ENCODE measurements around the gene OR9G4.

The OR9G4 gene

DNA sequence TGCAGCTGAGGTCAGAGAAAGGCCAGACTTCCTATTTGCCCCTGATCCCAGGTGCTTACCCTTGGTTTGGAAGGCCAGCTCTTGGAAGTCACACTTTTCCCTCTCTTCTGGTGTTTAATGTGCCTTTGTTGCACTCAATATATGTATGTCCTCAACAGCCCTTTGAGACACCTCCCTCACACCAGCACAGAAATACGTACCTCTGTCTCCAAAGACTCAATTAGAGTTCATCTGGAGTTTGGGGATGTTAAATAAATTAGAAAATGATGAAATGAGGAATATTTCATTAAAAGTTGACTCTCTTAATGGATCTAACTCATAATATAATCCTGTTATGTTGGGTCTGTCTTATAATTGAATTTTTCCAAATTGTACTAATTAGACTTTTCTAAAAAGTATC lies at the start of gene OR9G4:
TSS of gene OR9G4 (minus strand) at position 101 of the 400 bp plus-strand sequence. CDS start 4,931 bp downstream, outside the sequence.
- H3K9me3 ChIP-seq (ENCODE audit: control insufficient read depth in 2 of 2, low read length in 2 of 2) = no peaks in the 10 kb centered on the region

DNA sequence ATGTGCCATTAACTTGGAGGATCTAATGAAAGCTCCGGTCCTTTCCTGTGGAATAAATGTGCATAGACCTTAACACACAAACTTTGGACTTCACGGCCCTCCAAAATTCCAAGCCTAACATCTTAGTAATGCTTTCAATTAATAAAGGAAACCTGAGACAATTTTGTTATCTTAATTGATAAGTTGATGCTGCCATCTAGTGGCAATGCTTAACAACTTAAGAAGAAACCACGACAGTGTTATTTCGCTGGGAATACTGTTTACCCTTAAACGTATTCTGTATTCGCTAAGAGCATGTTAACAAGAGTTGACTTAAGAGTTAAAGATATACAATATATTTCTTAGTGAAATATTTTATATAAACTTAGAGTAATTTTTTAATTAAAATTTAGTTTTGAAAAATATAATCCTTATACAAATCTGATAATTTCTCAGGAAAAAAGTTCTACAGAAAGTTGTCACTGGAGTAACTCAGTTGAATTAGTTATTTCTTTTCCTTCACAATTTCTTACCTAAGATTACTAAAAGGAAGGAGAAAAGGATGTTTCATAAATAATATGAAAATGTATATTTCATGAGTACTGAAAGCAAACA lies 35.0 kb upstream of the OR9G4 start:
- Histone ChIP-seq H3K9ac (ENCODE audit: low read depth in 1 of 2, low read length in 2 of 2) (peak overlapping the region in 1 of 2 donors; percentile 57), H3K9me3 (ENCODE audit: control insufficient read depth in 2 of 2, low read length in 2 of 2) (no peaks in the 10 kb centered on the region), H3K27me3 (ENCODE audit: control insufficient read depth in 2 of 2, insufficient read depth in 2 of 2, low read length in 2 of 2) (no peaks in the 10 kb centered on the region), H3K4me3 (ENCODE audit: low read length in 2 of 2) (peak overlapping the region; percentile 55 to 63), H3K27ac (ENCODE audit: low read depth in 2 of 2, low read length in 2 of 2) (no peak overlapping the region), H3K36me3 (ENCODE audit: control insufficient read depth in 2 of 2, insufficient read depth in 2 of 2, low read length in 2 of 2) (no peaks in the 10 kb centered on the region), H3K4me1 (ENCODE audit: control insufficient read depth in 2 of 2, insufficient read depth in 2 of 2, low read length in 2 of 2) (no peaks in the 10 kb centered on the region)

More for the DNA sequence above, at the start of gene OR9G4:
- Histone ChIP-seq H3K4me3 (ENCODE audit: low read length in 2 of 2) (no peak within 1 kb of the TSS), H3K27me3 (ENCODE audit: control insufficient read depth in 2 of 2, insufficient read depth in 2 of 2, low read length in 2 of 2) (no peaks in the 10 kb centered on the region), H3K36me3 (ENCODE audit: control insufficient read depth in 2 of 2, insufficient read depth in 2 of 2, low read length in 2 of 2) (no peaks in the 10 kb centered on the region), H3K4me1 (ENCODE audit: control insufficient read depth in 2 of 2, insufficient read depth in 2 of 2, low read length in 2 of 2) (no peaks in the 10 kb centered on the region), H3K27ac (ENCODE audit: low read depth in 2 of 2, low read length in 2 of 2) (no peak within 1 kb of the TSS), H3K9ac (ENCODE audit: low read depth in 1 of 2, low read length in 2 of 2) (no peak within 1 kb of the TSS)

DNA sequence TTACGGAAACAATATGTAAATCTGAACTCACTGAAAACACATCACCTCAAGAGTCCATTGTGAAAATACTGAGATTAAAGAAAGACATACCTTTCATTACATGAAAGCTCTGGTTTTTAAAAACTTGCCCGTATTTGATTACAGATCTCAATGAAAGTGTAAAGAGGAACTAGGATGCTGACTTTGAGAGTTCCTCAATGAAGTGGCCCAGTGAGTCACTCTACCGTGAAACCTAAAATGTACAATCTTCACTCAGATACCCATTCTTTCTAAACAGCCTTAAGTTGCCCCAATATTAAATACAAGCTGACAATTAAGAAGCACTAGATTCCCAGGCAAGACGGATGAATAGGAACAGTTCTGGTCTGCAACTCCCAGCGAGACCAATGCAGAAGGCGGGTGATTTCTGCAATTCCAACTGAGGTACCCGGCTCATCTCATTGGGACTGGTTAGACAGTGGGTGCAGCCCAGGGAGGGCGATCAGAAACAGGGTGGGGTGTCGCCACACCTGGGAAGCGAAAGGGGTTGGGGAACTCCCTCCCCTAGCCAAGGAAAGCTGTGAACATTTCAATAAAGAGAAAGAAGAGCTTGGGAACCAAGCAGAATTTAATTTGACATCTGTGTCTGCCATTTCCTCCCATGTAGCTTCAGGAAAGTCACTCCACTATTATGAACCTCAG lies 33.8 kb upstream of the OR9G4 start:
- H3K36me3 ChIP-seq (ENCODE audit: control insufficient read depth in 2 of 2, insufficient read depth in 2 of 2, low read length in 2 of 2) = no peaks in the 10 kb centered on the region
- H3K27me3 ChIP-seq (ENCODE audit: control insufficient read depth in 2 of 2, insufficient read depth in 2 of 2, low read length in 2 of 2) = no peaks in the 10 kb centered on the region
- no peak overlapping the region for H3K4me3 ChIP-seq (ENCODE audit: low read length in 2 of 2)
- H3K9me3 ChIP-seq (ENCODE audit: control insufficient read depth in 2 of 2, low read length in 2 of 2) = no peaks in the 10 kb centered on the region
- H3K27ac ChIP-seq (ENCODE audit: low read depth in 2 of 2, low read length in 2 of 2) = no peak overlapping the region
- no peaks in the 10 kb centered on the region for H3K4me1 ChIP-seq (ENCODE audit: control insufficient read depth in 2 of 2, insufficient read depth in 2 of 2, low read length in 2 of 2)
- H3K9ac ChIP-seq (ENCODE audit: low read depth in 1 of 2, low read length in 2 of 2) = no peak overlapping the region

DNA sequence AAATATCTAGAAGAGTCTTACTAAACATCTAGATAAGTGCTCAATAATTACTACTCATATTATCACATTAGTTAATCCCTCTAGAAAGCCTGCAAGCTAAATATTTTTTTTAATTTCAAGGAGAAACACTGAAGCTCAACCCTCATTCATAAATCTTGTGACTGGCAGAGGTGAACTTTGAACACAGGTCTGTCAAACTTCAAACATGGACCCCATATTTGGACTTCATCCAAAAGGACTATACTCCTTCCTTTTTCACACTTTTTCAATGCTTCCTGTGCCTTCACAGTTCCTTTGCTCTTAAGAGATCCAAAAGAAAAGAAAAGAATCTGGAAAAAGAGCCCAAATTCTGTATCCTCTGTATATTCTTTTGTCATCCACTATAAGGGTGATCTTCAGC lies 28.3 kb upstream of the OR9G4 start:
- H3K9ac ChIP-seq (ENCODE audit: low read depth in 1 of 2, low read length in 2 of 2) = no peak overlapping the region
- no peak overlapping the region for H3K4me3 ChIP-seq (ENCODE audit: low read length in 2 of 2)
- H3K27ac ChIP-seq (ENCODE audit: low read depth in 2 of 2, low read length in 2 of 2) = no peak overlapping the region
- H3K4me1 ChIP-seq (ENCODE audit: control insufficient read depth in 2 of 2, insufficient read depth in 2 of 2, low read length in 2 of 2) = no peaks in the 10 kb centered on the region
- no peaks in the 10 kb centered on the region for H3K27me3 ChIP-seq (ENCODE audit: control insufficient read depth in 2 of 2, insufficient read depth in 2 of 2, low read length in 2 of 2)
- H3K36me3 ChIP-seq (ENCODE audit: control insufficient read depth in 2 of 2, insufficient read depth in 2 of 2, low read length in 2 of 2) = no peaks in the 10 kb centered on the region
- no peaks in the 10 kb centered on the region for H3K9me3 ChIP-seq (ENCODE audit: control insufficient read depth in 2 of 2, low read length in 2 of 2)

DNA sequence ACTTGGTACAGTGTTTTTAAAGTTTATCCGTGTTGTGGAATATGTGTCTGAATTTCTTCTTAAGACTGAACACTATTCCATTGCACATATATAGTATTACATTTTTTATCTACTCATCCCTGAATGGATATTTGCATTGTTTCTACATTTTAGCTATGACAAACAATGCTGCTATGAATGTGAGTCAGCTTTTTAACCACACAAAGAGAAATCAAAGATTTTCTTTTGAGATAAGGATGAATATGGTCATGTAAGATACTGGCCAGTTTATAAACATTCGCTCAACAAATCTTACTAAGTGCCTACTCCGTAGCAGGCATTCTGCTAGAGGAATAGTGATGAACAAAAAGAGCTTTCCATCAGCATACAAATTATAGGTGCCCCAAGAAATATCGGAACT lies 16.5 kb upstream of the OR9G4 start:
- Histone ChIP-seq H3K27me3 (ENCODE audit: control insufficient read depth in 2 of 2, insufficient read depth in 2 of 2, low read length in 2 of 2) (no peaks in the 10 kb centered on the region), H3K27ac (ENCODE audit: low read depth in 2 of 2, low read length in 2 of 2) (no peak overlapping the region), H3K4me1 (ENCODE audit: control insufficient read depth in 2 of 2, insufficient read depth in 2 of 2, low read length in 2 of 2) (no peaks in the 10 kb centered on the region), H3K4me3 (ENCODE audit: low read length in 2 of 2) (no peak overlapping the region), H3K36me3 (ENCODE audit: control insufficient read depth in 2 of 2, insufficient read depth in 2 of 2, low read length in 2 of 2) (no peaks in the 10 kb centered on the region), H3K9ac (ENCODE audit: low read depth in 1 of 2, low read length in 2 of 2) (no peak overlapping the region), H3K9me3 (ENCODE audit: control insufficient read depth in 2 of 2, low read length in 2 of 2) (no peaks in the 10 kb centered on the region)

DNA sequence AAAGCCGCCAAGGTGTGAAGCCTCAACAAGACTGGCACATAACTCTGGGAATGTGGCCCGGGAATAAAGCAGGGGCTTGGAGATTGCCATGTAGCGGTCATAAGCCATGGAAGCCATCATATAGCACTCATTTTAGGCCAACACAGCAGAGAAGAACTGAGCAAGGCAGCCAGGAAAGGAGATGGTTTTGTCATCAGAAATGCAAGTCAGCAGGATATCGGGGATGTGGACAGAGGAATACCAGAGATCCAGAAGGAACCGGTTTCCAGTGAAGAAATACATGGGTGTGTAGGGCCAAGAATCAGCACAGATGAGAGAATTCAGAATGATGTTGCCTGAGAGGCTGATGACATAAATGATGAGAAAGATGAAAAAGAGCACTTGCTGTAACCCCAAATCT lies 3.0 kb upstream of the OR9G4 start:
- Histone ChIP-seq H3K4me3 (ENCODE audit: low read length in 2 of 2) (no peak overlapping the region), H3K36me3 (ENCODE audit: control insufficient read depth in 2 of 2, insufficient read depth in 2 of 2, low read length in 2 of 2) (no peaks in the 10 kb centered on the region), H3K4me1 (ENCODE audit: control insufficient read depth in 2 of 2, insufficient read depth in 2 of 2, low read length in 2 of 2) (no peaks in the 10 kb centered on the region), H3K27ac (ENCODE audit: low read depth in 2 of 2, low read length in 2 of 2) (no peak overlapping the region), H3K27me3 (ENCODE audit: control insufficient read depth in 2 of 2, insufficient read depth in 2 of 2, low read length in 2 of 2) (no peaks in the 10 kb centered on the region), H3K9ac (ENCODE audit: low read depth in 1 of 2, low read length in 2 of 2) (no peak overlapping the region), H3K9me3 (ENCODE audit: control insufficient read depth in 2 of 2, low read length in 2 of 2) (no peaks in the 10 kb centered on the region)

DNA sequence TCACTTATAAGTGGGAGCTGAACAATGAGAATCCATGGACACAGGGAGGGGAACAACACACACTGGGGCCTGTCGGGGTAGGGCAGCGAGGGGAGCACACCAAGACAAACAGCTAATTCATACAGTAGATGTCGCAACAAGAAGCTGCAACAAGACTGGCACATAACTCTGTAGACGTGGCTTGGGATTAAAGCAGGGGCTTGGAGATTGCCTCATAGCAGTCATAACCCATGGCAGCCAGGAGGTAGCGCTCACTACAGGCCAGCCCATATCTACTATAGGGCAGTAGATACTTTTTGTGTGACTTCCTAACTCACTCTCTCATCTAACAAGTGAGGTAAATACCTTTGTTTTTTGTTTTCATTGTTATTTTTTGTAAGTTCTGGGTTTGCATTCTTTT lies 1.7 kb upstream of the OR9G4 start:
- no peaks in the 10 kb centered on the region for H3K9me3 ChIP-seq (ENCODE audit: control insufficient read depth in 2 of 2, low read length in 2 of 2)
- no peaks in the 10 kb centered on the region for H3K36me3 ChIP-seq (ENCODE audit: control insufficient read depth in 2 of 2, insufficient read depth in 2 of 2, low read length in 2 of 2)
- H3K27me3 ChIP-seq (ENCODE audit: control insufficient read depth in 2 of 2, insufficient read depth in 2 of 2, low read length in 2 of 2) = no peaks in the 10 kb centered on the region
- no peak overlapping the region for H3K4me3 ChIP-seq (ENCODE audit: low read length in 2 of 2)
- H3K4me1 ChIP-seq (ENCODE audit: control insufficient read depth in 2 of 2, insufficient read depth in 2 of 2, low read length in 2 of 2) = no peaks in the 10 kb centered on the region
- H3K27ac ChIP-seq (ENCODE audit: low read depth in 2 of 2, low read length in 2 of 2) = no peak overlapping the region
- H3K9ac ChIP-seq (ENCODE audit: low read depth in 1 of 2, low read length in 2 of 2) = no peak overlapping the region

DNA sequence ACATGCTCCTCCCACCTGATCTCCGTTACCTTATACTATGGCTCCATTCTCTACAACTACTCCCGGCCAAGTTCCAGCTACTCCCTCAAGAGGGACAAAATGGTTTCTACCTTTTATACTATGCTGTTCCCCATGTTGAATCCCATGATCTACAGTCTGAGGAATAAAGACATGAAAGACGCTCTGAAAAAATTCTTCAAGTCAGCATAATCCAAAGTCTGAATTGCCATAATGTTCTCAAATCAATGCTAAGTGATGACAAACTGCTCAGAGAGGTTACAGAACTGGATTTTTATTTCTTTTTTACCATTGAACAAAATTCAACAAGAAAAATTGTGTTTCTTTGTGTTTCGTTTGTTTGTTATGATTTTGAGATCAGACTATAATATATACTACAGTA lies 7.6 kb downstream of the OR9G4 start:
- Histone ChIP-seq H3K4me1 (ENCODE audit: control insufficient read depth in 2 of 2, insufficient read depth in 2 of 2, low read length in 2 of 2) (no peaks in the 10 kb centered on the region), H3K4me3 (ENCODE audit: low read length in 2 of 2) (no peak overlapping the region), H3K9me3 (ENCODE audit: control insufficient read depth in 2 of 2, low read length in 2 of 2) (no peaks in the 10 kb centered on the region), H3K9ac (ENCODE audit: low read depth in 1 of 2, low read length in 2 of 2) (no peak overlapping the region), H3K36me3 (ENCODE audit: control insufficient read depth in 2 of 2, insufficient read depth in 2 of 2, low read length in 2 of 2) (no peaks in the 10 kb centered on the region), H3K27ac (ENCODE audit: low read depth in 2 of 2, low read length in 2 of 2) (no peak overlapping the region), H3K27me3 (ENCODE audit: control insufficient read depth in 2 of 2, insufficient read depth in 2 of 2, low read length in 2 of 2) (no peaks in the 10 kb centered on the region)

DNA sequence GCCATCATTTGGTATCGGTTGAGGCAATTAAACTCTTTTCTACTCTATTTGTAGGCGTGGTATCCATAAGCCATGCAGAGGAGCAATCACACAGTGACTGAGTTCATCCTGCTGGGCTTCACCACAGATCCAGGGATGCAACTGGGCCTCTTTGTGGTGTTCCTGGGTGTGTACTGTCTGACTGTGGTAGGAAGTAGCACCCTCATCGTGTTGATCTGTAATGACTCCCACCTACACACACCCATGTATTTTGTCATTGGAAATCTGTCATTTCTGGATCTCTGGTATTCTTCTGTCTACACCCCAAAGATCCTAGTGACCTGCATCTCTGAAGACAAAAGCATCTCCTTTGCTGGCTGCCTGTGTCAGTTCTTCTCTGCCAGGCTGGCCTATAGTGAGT lies 8.4 kb downstream of the OR9G4 start:
- Histone ChIP-seq H3K36me3 (ENCODE audit: control insufficient read depth in 2 of 2, insufficient read depth in 2 of 2, low read length in 2 of 2) (no peaks in the 10 kb centered on the region), H3K27ac (ENCODE audit: low read depth in 2 of 2, low read length in 2 of 2) (no peak overlapping the region), H3K9me3 (ENCODE audit: control insufficient read depth in 2 of 2, low read length in 2 of 2) (no peaks in the 10 kb centered on the region), H3K27me3 (ENCODE audit: control insufficient read depth in 2 of 2, insufficient read depth in 2 of 2, low read length in 2 of 2) (no peaks in the 10 kb centered on the region), H3K4me1 (ENCODE audit: control insufficient read depth in 2 of 2, insufficient read depth in 2 of 2, low read length in 2 of 2) (no peaks in the 10 kb centered on the region), H3K4me3 (ENCODE audit: low read length in 2 of 2) (no peak overlapping the region), H3K9ac (ENCODE audit: low read depth in 1 of 2, low read length in 2 of 2) (no peak overlapping the region)

DNA sequence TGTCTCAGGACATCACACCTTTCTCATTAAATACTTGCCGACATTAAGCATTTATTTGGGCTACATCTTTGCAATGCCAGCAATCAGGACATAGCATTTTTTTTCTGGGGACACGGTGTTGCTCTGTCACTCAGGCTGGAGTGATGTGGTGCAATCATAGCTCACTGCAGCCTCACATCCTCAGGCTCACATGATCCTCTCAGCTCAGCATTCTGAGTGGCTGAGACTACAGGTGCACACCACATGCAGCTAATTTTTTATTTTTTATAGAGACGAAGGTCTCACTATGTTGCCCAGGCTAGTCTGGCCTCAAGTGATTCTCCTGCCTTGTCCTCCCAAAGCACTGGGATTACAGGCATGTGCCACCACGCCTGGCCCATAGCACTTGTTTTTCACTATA lies 28.0 kb downstream of the OR9G4 start:
- Histone ChIP-seq H3K9me3 (ENCODE audit: control insufficient read depth in 2 of 2, low read length in 2 of 2) (no peaks in the 10 kb centered on the region), H3K4me1 (ENCODE audit: control insufficient read depth in 2 of 2, insufficient read depth in 2 of 2, low read length in 2 of 2) (peaks cover 0 to 2% of the 10 kb centered on the region in 2 donors), H3K36me3 (ENCODE audit: control insufficient read depth in 2 of 2, insufficient read depth in 2 of 2, low read length in 2 of 2) (no peaks in the 10 kb centered on the region), H3K9ac (ENCODE audit: low read depth in 1 of 2, low read length in 2 of 2) (no peak overlapping the region), H3K27ac (ENCODE audit: low read depth in 2 of 2, low read length in 2 of 2) (no peak overlapping the region), H3K4me3 (ENCODE audit: low read length in 2 of 2) (no peak overlapping the region), H3K27me3 (ENCODE audit: control insufficient read depth in 2 of 2, insufficient read depth in 2 of 2, low read length in 2 of 2) (no peaks in the 10 kb centered on the region)
